Transverse colon (tissue), 3 donors: ENCODE data around the gene FBXW9.

Experiments used
- CTCF ChIP-seq, 5 experiments: fragments of 200-600 bp in 3 of 5; fragments of 450-650 bp in 2 of 5; sonication (generic) in 3 of 5; IDR thresholded peaks; 1 replicate in 2 of 5; 2 replicates in 3 of 5; pipeline ENCODE4 v1.5.1; 2016 to 2017; ENCODE audit warnings: antibody characterized with exemption in 5 of 5, inconsistent platforms in 3 of 5, mild to moderate bottlenecking in 2 of 5, moderate library complexity in 1 of 5
- POLR2A ChIP-seq: fragments of 450-650 bp; IDR thresholded peaks from one replicate; pipeline ENCODE4 v1.6.1; 2016; ENCODE audit warnings: antibody characterized with exemption, mild to moderate bottlenecking, moderate library complexity

- TF ChIP-seq CTCF (IDR thresholded peaks at IDR 0.05) (no peak), POLR2A (no peak)
Observed at GRCh38 chr19:12715929-12716328, 19.5 kb upstream of the FBXW9 start.
